Measurements from ENCODE around the gene PTPRM.

The PTPRM gene

GRCh38 chr18:7566567-7567473, at the start of gene PTPRM:
Gene PTPRM (plus strand): TSS chr18:7567316. CDS start chr18:7567819, 503 bp downstream.
- peak; percentile 75 for DNase-seq (ENCODE audit: low read depth)

GRCh38 chr18:7517852-7518251, 49.3 kb upstream of the PTPRM start:
- DNase-seq (ENCODE audit: low read depth) = no peak

GRCh38 chr18:7520200-7520785, 46.8 kb upstream of the PTPRM start:
- DNase-seq (ENCODE audit: low read depth) = no peak

- DNase-seq (ENCODE audit: low read depth) = no peak
These were observed 45.8 kb upstream of the PTPRM start for GRCh38 chr18:7521226-7521856.

GRCh38 chr18:7523772-7524171, 43.3 kb upstream of the PTPRM start:
- DNase-seq (ENCODE audit: low read depth) = no peak

GRCh38 chr18:7524786-7525185, 42.3 kb upstream of the PTPRM start:
- DNase-seq (ENCODE audit: low read depth) = no peak

DNA sequence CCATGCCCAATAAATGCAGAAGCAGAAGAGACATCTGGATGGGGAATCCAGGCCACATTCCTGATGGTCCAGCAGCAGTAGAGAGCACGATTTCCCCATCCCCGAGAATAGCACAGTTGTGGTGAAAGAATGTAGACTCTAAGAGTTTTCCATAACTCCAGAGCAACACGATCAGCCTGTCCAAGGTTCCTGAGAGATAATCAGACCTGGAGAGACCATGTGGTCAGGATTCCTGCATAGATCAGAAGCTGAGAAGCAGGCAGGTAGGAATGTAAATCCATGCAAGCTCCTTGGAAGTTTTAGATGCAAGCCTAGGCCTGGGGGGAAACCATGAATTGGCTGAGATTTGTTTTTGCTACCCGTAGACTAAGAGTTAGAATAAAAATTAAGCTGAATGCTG, 34.2 kb upstream of the PTPRM start:
- DNase-seq (ENCODE audit: low read depth) = no peak

DNA sequence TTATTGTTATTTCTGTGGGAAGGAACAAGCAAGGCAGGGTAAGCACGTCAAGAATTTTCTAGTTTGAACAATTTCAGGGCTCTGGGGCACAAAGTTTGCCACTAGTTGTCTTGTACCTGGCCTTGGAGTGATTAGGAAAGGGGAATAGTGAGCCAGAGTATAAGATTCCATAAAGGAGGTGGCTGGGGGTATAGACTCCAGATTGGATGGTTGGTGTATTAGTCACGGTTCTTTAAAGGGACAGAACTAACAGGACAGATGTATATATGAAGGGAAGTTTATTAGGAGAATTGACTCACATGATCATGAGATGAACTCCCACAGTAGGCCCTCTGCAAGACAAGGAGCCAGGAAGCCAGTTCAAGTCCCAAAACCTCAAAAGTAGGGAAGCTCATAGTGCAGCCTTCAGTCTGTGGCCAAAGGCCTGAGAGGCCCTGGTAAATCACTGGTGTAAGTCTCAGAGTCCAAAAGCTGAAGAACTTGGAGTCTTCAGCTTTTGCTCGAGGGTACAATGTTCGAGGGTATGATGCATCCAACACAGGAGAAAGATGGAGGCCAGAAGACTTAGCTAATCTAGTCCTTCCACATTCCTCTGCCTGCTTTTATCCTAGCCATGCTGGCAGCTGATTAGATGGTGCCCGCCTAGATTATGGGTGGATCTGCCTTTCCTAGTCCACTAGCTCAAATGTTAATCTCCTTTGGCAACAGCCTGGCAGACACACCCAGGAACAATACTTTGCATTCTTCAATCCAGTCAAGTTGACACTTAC, 31.5 kb upstream of the PTPRM start:
- no peak for DNase-seq (ENCODE audit: low read depth)

DNA sequence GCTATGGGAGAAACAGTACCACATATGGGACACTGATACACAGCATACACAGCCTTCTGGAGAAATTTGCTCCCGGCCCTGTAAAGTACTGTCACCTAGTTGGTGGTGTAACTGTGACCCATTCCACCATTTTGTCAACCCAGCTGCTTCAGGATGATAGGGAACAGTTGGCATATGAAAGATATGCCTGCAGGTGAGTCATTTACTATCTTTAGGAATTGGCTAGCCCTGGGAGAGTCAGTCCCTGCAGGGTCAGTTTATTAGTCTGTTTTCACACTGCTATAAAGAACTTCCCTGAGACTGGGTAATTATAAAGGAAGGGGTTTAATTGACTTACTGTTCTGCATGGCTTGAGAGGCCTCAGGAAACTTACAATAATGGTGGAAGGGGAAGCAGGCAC, 30.0 kb upstream of the PTPRM start:
- no peak for DNase-seq (ENCODE audit: low read depth)

- DNase-seq (ENCODE audit: low read depth) = no peak
These were observed 25.3 kb upstream of the PTPRM start for GRCh38 chr18:7541835-7542234.

DNA sequence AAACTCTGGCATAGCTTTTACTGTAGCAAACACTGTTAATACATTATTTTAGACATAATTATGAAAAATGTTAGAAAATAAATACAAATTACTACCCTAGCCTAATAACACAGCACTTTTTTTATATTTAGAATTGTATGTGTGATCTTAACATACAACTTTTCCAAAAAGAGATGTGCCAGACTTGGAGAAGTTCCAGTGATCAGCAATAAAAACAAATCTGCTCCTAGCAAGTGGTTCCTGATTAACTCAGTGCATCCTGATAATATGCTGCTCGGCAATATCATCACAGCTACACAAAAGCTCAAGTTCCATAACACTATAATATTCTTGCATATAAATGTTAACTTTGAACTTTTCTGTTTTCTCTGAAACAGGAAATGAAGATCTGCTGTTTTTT, 22.4 kb upstream of the PTPRM start:
- DNase-seq (ENCODE audit: low read depth) = no peak

DNA sequence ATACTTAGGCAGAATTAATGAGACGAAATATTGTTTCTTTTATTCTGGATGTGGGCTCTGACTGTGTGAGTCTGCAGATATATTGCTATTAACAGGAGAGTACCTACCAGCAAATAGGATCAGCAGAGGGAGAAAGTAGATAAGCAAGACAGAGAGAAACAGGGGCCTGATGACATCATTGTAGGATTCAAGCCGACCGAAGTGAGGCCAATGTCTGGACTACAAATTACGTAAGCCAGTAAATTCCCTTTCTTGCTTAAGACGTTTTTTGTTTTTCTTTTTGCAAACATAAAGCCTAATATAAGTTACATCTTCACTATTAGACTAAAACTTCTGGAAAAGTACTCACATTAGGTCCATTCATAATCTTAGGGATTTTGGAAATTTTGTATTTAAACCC, 21.4 kb upstream of the PTPRM start:
- DNase-seq (ENCODE audit: low read depth) = no peak

DNA sequence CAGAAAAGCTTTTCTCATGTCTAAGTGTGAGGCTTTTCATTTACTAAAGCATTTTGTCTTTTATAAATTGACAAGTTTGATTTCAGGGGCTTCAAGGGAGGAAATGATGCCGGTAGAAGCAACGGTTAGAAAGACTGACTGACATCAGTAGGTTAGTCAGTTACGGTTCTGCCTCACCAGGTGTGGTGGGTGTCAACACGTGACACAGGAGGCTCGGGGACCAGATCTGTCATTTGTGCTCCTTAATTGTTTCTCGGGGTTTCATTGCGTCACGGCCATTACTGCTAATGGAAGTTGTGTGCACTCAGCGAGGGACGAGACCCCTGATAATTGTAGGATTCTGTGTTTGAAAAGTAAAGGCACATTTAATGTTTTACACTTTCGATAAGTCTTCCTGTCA, 18.9 kb upstream of the PTPRM start:
- no peak for DNase-seq (ENCODE audit: low read depth)

- no peak for DNase-seq (ENCODE audit: low read depth)
These were observed 18.4 kb upstream of the PTPRM start for GRCh38 chr18:7548721-7549120.

- no peak for DNase-seq (ENCODE audit: low read depth)
These were observed 9.1 kb upstream of the PTPRM start for GRCh38 chr18:7557973-7558372.

- DNase-seq (ENCODE audit: low read depth) = no peak
These were observed 8.3 kb upstream of the PTPRM start for GRCh38 chr18:7558769-7559168.

DNA sequence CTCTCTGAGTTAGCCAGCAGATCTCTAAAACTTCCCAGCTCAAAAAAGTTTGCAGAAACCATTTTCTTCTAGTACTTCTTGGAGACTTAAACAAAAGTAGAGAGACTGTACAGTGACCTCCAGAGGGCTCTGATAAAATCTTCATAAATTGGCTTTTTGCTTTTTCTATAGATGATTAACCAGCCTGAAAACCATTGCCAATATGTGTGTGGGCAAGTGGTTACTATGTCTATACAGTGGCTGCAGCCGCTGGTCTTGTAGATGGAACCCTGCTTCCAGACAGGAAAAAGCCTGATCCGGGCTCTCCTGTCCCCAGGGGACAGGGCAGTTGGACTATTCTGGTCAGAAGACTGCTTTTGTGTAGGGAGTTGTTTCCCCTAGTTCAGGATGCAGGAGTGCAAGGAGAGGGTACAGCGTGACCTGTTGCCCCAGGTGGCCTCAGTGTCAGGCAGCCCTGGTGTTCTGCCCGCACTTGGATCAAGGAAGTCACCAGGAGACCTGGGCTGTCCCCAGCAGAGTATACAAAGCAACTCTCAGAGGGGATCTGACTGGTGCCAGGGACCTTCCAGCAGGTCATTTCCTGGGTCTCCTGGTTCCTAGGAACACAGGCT, 7.3 kb upstream of the PTPRM start:
- DNase-seq (ENCODE audit: low read depth) = no peak

DNA sequence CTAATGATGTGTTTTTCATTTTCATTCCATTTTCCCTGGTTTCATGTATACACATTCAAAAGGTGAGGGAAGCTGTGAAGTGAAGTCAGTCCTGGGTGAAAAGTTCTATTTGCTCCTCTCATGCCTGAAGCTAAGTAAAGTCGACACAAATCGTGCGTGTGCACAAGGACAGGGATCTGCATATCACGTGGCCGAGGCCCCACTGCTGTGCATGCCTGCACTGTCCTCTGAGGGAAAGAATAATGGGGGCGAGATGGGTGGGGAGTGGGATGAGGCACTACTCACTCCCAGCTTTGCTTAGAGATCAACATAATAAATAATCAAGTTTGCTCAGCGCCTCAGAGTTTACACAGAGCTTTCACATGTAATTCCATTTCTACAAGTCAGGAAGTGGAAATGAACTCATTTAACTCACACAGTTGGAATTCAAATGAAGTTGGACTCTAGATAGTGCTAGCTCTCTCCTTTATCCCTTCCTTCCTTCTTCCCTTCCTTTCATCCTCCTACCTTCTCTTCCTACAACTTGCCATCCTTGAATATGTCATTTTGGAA, 5.1 kb upstream of the PTPRM start:
- DNase-seq (ENCODE audit: low read depth) = no peak

DNA sequence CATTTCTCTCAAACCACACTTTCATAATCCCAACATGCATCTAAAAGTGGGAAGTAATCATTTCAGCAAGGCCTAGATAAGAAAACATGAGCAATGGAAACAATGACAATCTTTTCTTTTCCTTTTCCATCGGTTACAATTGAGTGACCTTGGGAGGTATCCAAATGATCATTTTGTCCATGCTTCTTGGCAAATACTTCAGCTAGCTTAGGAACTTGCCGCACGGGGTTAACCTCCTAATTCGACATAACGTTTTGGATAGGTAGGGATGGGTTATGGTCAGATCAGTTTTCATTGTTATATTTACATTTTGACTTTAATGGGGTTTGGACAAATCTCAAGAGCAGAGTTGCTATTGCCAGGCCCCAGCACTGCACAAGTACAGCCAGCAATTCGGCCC, 4.6 kb upstream of the PTPRM start:
- DNase-seq (ENCODE audit: low read depth) = no peak

DNA sequence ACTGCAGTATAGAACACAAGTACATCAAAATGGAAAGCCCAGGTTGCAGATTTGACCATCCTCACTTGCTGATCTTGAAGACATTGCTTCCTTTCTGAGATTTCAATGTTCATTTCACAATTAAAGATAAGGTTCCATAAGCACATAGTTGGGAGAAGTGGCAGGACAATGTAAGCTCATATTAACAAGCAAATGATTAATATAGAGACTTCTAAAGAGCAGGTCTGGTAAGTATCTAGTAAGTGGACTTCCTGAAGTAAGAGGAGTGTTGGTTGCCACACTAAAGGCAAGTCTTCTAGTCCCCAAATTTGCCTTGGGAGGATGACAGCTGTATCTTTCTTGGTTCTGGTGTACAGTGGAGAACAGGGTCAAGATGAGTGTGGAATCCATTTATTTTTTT, 1.4 kb upstream of the PTPRM start:
- no peak for DNase-seq (ENCODE audit: low read depth)

DNA sequence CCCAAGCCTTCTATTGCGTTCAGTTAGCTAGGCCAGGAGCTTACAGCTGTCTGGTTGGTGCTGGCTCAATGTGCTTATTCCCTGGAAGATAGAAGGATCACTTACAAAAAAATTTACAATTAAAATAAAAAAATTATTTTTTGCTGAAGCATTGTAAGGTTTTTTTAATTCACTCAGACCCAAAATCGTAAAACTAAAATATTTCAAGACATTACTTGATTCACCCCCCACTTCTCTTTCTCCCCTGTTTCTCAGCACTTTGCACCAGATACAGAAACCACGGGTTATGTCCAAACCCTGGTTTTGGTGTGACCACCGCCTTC, 911 bp upstream of the PTPRM start:
- DNase-seq (ENCODE audit: low read depth) = no peak
